Measurements from ENCODE around the gene GRIK2.
"Not testable (repeated sequence)": the region's sequence is repeated elsewhere in the genome, so short reads cannot be mapped to it uniquely, and the experiment has no call there.

GRIK2 gene

GRCh38 chr6:101393251-101393828, at the start of gene GRIK2:
GRIK2 (plus strand) TSS chr6:101393708.
- no peak for DNase-seq

- no peak for DNase-seq
These were observed 48.6 kb upstream of the GRIK2 start for GRCh38 chr6:101344885-101345284.

DNA sequence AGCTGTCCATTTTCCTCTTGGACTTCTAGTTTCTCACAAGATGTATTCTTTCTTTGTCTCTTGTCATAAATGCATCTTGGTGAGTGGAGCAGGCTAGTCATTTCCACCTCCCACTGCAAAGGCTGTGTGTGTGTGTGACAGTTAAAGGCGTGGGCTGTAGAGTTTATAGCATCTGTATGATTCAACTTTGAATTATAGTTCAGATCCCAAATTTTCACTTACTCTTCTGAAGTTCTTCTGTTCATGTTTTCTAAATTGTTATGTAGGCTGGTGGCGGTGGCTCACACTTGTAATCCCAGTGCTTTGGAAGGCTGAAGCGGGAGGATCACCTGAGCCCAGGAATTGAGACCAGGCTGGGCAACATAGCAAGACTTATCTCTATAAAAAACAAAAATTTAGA, 44.7 kb upstream of the GRIK2 start:
- no peak for DNase-seq

DNA sequence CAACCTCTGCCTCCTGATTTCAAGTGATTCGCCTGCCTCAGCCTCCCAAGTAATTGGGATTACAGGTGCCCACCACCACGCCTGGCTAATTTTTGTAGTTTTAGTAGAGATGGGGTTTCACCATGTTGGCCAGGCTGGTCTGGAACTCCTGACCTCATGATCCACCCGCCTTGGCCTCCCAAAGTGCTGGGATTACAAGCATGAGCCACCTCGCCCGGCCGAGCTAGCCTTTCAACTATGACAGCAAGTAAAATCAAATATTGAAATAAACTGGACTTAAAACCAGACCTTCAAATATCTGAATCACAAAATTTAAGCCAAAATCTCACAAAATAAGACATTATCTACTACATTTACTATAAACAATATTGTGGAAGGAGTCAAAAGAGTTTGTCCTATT, 42.9 kb upstream of the GRIK2 start:
- not testable (repeated sequence) for DNase-seq

DNA sequence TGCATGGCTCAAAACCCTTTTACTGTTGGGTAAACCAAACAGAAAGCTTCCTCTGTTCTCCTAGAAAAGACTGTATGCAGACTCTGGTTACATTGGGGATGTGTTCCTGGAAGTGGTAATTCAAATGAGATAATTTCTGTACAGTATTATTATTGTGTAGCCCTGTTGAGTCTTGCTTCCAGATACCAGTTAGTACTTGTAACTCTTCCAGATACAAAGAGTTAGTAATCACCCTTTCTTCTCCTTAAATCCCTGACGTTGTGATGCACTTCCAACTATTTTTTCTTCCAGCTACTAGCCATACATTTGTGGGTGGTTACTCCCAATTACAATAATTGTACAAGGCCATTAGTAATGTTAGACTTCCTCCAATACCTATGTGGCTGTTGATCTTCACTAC, 42.3 kb upstream of the GRIK2 start:
- no peak for DNase-seq

DNA sequence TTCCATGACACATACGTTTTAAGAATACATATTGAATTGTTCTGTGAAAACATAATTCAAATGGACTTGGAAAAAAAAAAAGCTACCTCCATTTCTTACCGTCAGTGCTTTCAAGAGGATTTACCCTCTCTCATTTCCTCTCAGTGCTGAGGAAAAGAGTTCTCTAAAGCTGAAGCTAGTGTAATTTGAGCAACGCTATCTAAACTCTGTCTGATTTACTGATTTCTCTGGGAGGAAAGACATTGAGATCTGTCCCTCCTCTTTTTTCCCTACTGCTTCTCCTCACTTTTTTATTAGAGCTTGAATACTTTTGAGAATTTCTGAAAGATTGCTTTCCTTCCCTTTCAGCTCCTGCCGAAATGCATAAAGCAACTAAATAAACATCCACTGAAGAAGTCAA, 41.2 kb upstream of the GRIK2 start:
- DNase-seq, result no peak

DNA sequence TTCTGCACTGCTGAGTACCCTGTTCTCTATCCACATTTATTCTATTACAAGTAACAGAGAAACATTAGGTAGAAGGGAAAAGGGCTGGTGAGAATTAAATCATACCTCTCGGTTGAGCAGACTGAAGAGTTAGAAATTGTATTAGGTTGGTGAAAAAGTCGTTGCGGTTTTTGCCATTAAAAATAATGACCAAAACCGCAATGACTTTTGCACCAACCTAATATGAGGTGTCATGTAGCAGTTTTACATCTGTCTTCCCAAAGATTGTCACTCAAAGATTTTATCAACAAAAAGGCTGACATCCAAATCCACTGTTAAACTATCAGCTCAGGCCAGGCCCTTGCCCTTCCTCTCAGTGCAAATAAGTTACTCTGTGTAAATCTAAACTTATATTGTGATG, 28.3 kb upstream of the GRIK2 start:
- DNase-seq, result no peak

DNA sequence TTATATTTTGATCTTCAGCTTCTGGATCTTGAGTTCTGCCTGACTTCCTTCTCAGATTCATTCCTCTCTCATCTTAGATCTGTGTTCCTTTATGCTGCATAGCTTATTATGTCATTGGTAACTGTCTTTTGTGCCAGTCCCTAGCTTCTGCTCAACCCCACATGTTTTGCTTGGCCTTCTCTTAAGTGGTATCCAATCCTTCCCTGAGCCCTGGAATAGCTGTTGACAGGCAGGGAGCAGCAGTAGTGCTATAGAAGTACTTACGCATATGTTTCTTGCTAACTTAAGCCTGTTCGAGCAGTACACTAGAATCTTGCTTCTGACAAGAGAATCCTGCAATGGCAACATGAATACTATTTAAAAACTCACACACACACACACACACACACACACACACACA, 13.6 kb upstream of the GRIK2 start:
- DNase-seq, result no peak

GRCh38 chr6:101380897-101381630, 12.4 kb upstream of the GRIK2 start:
- DNase-seq, result no peak

GRCh38 chr6:101383747-101384146, 9.8 kb upstream of the GRIK2 start:
- DNase-seq, result not testable (repeated sequence)

DNA sequence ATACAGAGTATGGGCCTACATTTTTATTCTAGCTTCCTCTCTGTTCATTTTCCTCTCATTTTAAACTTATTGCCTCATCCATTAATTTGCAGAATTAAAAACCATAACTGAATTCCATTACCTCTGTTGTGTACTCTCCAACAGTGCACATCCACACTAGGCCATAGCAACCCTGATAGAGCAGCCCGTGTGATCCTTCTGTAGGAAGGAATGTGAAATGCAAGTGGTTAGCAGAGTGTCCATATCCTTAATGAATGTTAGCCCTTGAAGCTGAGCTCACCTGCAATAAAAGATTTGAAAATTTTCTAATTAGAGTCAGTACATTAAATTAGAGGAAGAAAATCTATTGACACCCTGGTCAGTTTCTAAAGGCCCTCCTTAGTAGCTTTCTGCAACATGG, 6.5 kb upstream of the GRIK2 start:
- DNase-seq, result no peak

GRCh38 chr6:101391772-101392585, 1.5 kb upstream of the GRIK2 start:
- no peak for DNase-seq

- DNase-seq, result no peak
These were observed 800 bp upstream of the GRIK2 start for GRCh38 chr6:101392586-101393230.

DNA sequence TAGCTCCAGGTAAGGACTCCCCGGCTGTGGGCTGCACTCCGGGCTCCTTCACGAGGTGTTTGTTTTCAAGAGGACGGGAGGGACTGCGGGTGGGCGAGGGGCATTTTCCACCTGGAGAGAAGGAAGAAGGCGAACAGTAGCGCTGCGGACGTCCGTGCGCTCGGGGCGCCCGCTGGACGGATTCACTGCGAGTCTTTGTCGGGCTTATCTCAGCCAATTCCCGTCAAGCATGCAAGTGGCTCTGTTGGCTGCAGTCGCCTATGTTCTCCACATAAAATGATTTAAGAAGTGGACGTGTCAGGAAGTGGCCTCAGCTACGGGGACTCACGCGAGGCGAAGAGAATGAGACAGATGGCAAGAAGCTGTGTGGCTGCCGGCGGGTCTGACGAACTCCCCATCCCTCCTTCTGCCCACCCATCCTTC, 332 bp downstream of the GRIK2 start:
- no peak for DNase-seq

DNA sequence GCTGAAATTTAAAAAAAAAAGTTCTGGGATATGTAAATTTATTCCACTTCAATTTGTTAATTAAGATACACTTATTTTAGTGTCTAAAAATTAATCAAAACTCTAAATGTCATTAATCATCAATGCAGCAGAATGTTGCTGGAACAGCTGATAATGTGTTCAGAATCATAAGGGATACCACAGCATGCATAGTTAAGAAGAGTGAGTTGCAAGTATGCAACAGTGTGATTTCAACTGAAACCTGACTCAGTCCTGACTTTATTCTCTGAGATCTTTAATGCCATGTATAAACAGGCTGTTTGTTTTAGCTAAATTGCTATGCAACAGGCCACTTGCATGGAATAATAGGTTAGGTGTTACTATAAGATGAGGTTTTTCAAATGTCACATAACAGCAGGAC, 1.4 kb downstream of the GRIK2 start:
- no peak for DNase-seq

DNA sequence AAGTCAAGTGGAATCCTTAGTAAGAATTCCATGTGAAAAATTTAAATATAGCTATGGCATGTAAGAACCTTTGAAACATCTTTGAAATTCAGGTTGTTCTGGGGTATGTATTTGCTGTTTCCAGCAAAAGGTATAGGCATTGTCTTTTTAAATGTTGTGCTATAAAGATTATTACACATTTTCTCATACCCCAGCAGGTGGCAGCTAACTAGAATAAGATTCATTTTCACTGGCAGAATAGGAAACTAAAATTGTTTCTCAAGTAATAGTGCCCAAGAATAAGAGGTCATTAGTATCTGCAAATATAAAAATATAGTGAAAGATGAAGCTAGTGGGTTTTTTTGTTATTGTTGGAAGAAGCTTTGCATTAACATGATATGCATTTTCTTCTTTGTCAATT, 1.8 kb downstream of the GRIK2 start:
- DNase-seq, result no peak

DNA sequence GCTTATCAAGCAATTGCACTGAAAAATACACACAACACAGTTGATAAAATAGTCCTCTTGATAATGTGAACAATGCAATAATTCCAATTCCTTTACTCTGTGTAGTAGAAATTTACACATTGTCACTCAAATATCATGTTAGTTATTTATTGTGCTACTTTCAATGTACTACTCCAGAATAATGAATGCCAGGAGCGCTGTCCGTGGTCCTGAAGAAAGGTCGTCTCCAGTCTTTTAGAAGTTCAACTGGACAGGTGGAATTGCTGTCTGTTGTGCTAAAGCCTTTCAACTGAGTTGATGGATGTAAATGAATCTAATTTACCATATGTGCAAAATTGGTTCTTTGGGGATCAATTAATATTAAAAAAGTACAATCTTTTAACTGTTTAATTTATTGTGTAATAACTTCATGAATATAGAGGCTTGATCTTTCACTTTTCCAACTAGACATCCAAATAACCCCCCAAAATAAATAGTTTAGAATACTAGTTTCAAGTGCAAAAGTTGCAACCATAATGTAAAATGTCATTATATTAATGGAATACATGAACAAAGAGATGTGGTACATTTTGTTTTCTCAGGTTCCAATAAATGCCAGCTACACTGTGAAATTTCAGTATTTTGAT, 3.2 kb downstream of the GRIK2 start:
- no peak for DNase-seq

GRCh38 chr6:101397199-101397598, 3.7 kb downstream of the GRIK2 start:
- no peak for DNase-seq

DNA sequence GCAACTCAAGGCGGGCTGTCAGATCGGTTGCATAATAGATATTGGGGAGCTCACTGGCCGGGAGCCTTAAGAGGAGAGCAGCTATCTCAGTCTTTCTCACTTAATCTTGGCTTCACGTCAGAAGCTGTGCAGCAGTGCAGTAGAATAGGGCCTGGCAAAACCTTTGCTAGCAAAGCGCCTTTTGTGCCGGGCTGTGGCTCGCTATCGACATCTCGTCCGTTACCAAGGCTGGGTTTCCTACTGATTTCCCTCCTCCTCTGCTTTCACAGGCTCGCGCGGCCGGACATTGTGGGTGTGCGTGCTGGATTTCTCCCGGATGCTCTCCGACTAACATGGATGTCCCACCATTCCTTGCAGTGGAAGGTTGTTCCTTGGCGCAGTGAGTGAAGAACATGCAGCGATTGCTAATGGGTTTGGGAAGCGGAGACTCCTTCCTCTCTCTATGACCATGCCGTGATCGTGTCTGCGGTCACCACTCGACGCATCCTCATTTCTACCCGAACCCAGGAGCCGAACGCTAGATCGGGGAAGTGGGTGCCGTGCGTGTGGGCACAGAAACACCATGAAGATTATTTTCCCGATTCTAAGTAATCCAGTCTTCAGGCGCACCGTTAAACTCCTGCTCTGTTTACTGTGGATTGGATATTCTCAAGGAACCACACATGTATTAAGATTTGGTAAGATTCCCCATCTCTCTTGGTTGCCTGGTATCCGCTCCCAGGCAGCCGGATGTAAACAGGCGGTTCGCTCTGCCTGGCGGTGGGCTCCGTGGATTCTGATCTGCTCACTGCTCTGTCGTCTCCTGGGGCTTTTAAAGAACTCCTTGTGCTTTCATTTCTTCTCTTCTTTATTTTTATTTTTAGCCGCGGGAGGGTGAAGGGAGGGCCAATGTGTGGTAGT, 5.5 kb downstream of the GRIK2 start:
- no peak for DNase-seq

DNA sequence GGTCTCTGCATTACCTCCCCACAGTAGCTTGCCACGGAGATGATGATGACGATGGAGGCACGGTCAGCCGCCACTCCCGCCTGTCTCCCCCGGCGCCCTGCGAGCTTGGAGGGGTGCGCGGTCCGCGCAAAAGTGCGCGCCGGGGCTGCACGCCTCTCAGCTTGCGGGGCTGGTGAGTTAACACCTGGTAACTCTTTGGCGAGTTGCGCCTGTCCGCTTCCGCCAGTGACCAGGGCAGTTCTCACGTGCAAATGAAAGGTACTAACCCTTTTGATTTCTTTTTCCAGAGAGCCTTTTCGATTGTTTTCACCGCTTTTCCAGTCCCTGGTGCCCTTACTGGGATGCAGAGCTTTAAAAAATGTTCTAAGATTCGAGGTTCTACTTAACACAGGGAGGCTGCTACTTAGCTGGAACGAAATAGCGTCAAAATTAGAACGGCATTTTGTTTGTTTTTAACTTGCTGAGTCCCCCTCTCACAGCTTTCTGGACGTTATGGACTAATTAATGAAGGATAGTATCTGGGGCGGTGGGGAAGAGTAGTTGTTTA, 6.2 kb downstream of the GRIK2 start:
- DNase-seq, result no peak

- DNase-seq, result no peak
These were observed 7.0 kb downstream of the GRIK2 start for GRCh38 chr6:101400326-101401135.
